ENCODE measurements around the gene TLL2. TPM values are rescaled to one million over a fixed set of nuclear protein-coding genes. Genes with fewer than 3 reads are reported as not detected.
"Not testable (repeated sequence)": the region's sequence is repeated elsewhere in the genome, so short reads cannot be mapped to it uniquely, and the experiment has no call there.

Gene TLL2
- total and polyA plus RNA-seq, 2 experiments from 2014 or later = 2.6 to 3.0 TPM

DNA sequence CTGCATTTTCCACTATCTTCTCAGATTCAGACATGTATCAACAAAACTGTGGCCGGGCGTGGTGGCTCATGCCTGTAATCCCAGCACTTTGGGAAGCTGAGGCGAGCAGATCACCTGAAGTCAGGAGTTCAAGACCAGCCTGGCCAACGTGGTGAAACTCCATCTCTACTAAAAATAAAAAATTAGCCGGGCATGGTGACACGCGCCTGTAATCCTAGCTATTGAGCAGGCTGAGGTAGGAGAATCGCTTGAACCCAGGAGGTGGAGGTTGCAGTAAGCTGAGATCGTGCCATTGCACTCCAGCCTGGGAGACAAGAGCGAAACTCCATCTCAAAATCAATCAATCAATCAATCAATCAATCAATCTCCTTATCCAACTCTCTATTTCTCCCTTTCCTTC lies 31.8 kb upstream of the TLL2 start:
- not testable (repeated sequence) for H3K27ac ChIP-seq (ENCODE audit: low read depth); H3F3A ChIP-seq (replicated peaks; ENCODE audit: low read depth); H3K79me2 ChIP-seq (replicated peaks; ENCODE audit: insufficient read depth); H3K4me3 ChIP-seq; H3K9me3 Mint-ChIP-seq; ATAC-seq; H3K4me1 Mint-ChIP-seq; H3K27me3 Mint-ChIP-seq (ENCODE audit: insufficient read depth, low read depth, poor library complexity); H4K20me1 ChIP-seq (replicated peaks; ENCODE audit: insufficient read depth); H3K27ac Mint-ChIP-seq; H3K27me3 ChIP-seq (ENCODE audit: insufficient read depth); H3K4me1 ChIP-seq (ENCODE audit: insufficient read depth); H2AFZ ChIP-seq; DNase-seq (ENCODE audit: low spot score); H3K4me2 ChIP-seq; H3K4me3 Mint-ChIP-seq; H3K9me2 ChIP-seq (ENCODE audit: insufficient read depth)
- H3K36me3 Mint-ChIP-seq (ENCODE audit: low read depth) = peaks cover 50% of the 10 kb centered on the region
- H3K36me3 ChIP-seq (ENCODE audit: insufficient read depth) = peaks cover 19% of the 10 kb centered on the region

GRCh38 chr10:96541921-96542320 lies 28.2 kb upstream of the TLL2 start:
- H3K36me3 ChIP-seq (ENCODE audit: insufficient read depth) = peaks cover 11% of the 10 kb centered on the region
- no peak overlapping the region for H3K27ac ChIP-seq (ENCODE audit: low read depth)
- Mint-ChIP-seq H3K36me3 (ENCODE audit: low read depth) (peaks cover 50% of the 10 kb centered on the region), H3K4me3 (no peak overlapping the region), H3K9me3 (no peaks in the 10 kb centered on the region), H3K4me1 (no peaks in the 10 kb centered on the region), H3K27me3 (ENCODE audit: insufficient read depth, low read depth, poor library complexity) (peaks cover 2% of the 10 kb centered on the region), H3K27ac (no peak overlapping the region)
- no peak for ATAC-seq
- no peaks in the 10 kb centered on the region for H3K27me3 ChIP-seq (ENCODE audit: insufficient read depth)
- no peaks in the 10 kb centered on the region for H3K9me2 ChIP-seq (ENCODE audit: insufficient read depth)
- no peak overlapping the region for H2AFZ ChIP-seq
- H3K4me2 ChIP-seq = no peak overlapping the region
- no peaks in the 10 kb centered on the region for H3F3A ChIP-seq (replicated peaks; ENCODE audit: low read depth)
- no peak for TF ChIP-seq ZNF114 (CRISPR knock-in tag; IDR thresholded peaks at IDR 0.05)
- no peak for TF ChIP-seq NANOG (IDR thresholded peaks at IDR 0.05; ENCODE audit: borderline replicate concordance)
- TF ChIP-seq ETS1 (IDR thresholded peaks at IDR 0.05) = no peak
- no peak for TF ChIP-seq JUNB (IDR thresholded peaks at IDR 0.05; ENCODE audit: unreplicated experiment)
- TF ChIP-seq, protein P1, sequence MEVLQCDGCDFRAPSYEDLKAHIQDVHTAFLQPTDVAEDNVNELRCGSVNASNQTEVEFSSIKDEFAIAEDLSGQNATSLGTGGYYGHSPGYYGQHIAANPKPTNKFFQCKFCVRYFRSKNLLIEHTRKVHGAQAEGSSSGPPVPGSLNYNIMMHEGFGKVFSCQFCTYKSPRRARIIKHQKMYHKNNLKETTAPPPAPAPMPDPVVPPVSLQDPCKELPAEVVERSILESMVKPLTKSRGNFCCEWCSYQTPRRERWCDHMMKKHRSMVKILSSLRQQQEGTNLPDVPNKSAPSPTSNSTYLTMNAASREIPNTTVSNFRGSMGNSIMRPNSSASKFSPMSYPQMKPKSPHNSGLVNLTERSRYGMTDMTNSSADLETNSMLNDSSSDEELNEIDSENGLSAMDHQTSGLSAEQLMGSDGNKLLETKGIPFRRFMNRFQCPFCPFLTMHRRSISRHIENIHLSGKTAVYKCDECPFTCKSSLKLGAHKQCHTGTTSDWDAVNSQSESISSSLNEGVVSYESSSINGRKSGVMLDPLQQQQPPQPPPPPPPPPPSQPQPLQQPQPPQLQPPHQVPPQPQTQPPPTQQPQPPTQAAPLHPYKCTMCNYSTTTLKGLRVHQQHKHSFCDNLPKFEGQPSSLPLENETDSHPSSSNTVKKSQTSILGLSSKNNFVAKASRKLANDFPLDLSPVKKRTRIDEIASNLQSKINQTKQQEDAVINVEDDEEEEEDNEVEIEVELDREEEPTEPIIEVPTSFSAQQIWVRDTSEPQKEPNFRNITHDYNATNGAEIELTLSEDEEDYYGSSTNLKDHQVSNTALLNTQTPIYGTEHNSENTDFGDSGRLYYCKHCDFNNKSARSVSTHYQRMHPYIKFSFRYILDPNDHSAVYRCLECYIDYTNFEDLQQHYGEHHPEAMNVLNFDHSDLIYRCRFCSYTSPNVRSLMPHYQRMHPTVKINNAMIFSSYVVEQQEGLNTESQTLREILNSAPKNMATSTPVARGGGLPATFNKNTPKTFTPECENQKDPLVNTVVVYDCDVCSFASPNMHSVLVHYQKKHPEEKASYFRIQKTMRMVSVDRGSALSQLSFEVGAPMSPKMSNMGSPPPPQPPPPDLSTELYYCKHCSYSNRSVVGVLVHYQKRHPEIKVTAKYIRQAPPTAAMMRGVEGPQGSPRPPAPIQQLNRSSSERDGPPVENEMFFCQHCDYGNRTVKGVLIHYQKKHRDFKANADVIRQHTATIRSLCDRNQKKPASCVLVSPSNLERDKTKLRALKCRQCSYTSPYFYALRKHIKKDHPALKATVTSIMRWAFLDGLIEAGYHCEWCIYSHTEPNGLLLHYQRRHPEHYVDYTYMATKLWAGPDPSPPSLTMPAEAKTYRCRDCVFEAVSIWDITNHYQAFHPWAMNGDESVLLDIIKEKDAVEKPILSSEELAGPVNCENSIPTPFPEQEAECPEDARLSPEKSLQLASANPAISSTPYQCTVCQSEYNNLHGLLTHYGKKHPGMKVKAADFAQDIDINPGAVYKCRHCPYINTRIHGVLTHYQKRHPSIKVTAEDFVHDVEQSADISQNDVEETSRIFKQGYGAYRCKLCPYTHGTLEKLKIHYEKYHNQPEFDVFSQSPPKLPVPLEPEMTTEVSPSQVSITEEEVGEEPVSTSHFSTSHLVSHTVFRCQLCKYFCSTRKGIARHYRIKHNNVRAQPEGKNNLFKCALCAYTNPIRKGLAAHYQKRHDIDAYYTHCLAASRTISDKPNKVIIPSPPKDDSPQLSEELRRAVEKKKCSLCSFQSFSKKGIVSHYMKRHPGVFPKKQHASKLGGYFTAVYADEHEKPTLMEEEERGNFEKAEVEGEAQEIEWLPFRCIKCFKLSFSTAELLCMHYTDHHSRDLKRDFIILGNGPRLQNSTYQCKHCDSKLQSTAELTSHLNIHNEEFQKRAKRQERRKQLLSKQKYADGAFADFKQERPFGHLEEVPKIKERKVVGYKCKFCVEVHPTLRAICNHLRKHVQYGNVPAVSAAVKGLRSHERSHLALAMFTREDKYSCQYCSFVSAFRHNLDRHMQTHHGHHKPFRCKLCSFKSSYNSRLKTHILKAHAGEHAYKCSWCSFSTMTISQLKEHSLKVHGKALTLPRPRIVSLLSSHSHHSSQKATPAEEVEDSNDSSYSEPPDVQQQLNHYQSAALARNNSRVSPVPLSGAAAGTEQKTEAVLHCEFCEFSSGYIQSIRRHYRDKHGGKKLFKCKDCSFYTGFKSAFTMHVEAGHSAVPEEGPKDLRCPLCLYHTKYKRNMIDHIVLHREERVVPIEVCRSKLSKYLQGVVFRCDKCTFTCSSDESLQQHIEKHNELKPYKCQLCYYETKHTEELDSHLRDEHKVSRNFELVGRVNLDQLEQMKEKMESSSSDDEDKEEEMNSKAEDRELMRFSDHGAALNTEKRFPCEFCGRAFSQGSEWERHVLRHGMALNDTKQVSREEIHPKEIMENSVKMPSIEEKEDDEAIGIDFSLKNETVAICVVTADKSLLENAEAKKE (CRISPR knock-in tag; IDR thresholded peaks at IDR 0.05) = no peak
- no peak for TF ChIP-seq EZH2 (IDR thresholded peaks at IDR 0.05; ENCODE audit: low read depth, unreplicated experiment)
- DNase-seq (ENCODE audit: low spot score) = no peak
- no peak overlapping the region for H3K4me3 ChIP-seq
- no peaks in the 10 kb centered on the region for H3K4me1 ChIP-seq (ENCODE audit: insufficient read depth)
- H4K20me1 ChIP-seq (replicated peaks; ENCODE audit: insufficient read depth) = peaks cover 4% of the 10 kb centered on the region; the same call in 1 of the 2 replicates
- H3K79me2 ChIP-seq (replicated peaks; ENCODE audit: insufficient read depth) = peaks cover 22% of the 10 kb centered on the region
